Measurements from ENCODE around the gene SEMA3A. TPM values are rescaled to one million over a fixed set of nuclear protein-coding genes. Genes with fewer than 3 reads are reported as not detected.

Gene SEMA3A
- total and polyA plus RNA-seq, 2 of the 13 experiments (the other 11 are each of a cell fraction or from before 2014, with no cell fraction given), result 0.29 to 1.2 TPM

DNA sequence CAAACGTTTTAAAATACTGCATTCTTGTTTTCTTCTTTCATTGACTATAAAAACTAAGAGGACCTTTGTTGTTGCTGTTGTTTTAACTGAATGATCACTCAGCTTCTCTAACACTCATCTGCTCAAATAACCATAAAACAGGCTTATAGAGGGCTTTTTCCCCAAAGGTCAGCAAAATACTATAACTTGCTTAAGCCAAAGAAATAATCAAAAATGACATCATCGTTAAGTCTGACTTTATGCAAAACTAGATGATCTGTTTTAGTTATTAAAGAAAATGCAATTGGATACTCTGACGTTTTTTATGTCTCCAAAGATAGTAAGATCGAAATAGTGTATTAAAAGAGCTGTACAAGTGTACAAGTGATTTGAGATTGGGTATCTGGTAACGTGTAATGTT is 152.9 kb downstream of the SEMA3A start (continued):
- TF ChIP-seq, protein P1, sequence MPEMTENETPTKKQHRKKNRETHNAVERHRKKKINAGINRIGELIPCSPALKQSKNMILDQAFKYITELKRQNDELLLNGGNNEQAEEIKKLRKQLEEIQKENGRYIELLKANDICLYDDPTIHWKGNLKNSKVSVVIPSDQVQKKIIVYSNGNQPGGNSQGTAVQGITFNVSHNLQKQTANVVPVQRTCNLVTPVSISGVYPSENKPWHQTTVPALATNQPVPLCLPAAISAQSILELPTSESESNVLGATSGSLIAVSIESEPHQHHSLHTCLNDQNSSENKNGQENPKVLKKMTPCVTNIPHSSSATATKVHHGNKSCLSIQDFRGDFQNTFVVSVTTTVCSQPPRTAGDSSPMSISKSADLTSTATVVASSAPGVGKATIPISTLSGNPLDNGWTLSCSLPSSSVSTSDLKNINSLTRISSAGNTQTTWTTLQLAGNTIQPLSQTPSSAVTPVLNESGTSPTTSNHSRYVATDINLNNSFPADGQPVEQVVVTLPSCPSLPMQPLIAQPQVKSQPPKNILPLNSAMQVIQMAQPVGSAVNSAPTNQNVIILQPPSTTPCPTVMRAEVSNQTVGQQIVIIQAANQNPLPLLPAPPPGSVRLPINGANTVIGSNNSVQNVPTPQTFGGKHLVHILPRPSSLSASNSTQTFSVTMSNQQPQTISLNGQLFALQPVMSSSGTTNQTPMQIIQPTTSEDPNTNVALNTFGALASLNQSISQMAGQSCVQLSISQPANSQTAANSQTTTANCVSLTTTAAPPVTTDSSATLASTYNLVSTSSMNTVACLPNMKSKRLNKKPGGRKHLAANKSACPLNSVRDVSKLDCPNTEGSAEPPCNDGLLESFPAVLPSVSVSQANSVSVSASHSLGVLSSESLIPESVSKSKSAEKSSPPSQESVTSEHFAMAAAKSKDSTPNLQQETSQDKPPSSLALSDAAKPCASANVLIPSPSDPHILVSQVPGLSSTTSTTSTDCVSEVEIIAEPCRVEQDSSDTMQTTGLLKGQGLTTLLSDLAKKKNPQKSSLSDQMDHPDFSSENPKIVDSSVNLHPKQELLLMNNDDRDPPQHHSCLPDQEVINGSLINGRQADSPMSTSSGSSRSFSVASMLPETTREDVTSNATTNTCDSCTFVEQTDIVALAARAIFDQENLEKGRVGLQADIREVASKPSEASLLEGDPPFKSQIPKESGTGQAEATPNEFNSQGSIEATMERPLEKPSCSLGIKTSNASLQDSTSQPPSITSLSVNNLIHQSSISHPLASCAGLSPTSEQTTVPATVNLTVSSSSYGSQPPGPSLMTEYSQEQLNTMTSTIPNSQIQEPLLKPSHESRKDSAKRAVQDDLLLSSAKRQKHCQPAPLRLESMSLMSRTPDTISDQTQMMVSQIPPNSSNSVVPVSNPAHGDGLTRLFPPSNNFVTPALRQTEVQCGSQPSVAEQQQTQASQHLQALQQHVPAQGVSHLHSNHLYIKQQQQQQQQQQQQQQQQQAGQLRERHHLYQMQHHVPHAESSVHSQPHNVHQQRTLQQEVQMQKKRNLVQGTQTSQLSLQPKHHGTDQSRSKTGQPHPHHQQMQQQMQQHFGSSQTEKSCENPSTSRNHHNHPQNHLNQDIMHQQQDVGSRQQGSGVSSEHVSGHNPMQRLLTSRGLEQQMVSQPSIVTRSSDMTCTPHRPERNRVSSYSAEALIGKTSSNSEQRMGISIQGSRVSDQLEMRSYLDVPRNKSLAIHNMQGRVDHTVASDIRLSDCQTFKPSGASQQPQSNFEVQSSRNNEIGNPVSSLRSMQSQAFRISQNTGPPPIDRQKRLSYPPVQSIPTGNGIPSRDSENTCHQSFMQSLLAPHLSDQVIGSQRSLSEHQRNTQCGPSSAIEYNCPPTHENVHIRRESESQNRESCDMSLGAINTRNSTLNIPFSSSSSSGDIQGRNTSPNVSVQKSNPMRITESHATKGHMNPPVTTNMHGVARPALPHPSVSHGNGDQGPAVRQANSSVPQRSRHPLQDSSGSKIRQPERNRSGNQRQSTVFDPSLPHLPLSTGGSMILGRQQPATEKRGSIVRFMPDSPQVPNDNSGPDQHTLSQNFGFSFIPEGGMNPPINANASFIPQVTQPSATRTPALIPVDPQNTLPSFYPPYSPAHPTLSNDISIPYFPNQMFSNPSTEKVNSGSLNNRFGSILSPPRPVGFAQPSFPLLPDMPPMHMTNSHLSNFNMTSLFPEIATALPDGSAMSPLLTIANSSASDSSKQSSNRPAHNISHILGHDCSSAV (CRISPR knock-in tag; IDR thresholded peaks at IDR 0.05; ENCODE audit: borderline replicate concordance), result no peak

DNA sequence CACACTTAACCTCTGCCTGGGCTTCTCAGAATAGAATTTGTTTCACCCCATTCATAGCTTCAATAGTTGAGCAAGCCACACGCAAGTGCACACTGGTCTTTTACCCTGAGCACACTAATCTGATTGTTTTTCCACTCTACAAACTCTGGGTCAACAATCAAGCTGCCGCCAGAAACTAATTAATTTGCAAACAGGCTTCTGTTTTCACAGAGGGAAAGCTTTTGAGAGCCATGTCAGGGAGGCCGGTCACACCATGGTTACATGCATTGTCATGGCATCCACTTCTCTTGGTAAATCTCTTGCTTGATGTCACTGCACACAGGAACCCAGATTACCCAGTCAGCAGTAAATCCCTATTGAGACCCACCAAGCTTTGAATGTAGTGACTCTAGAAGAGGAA is 154.2 kb downstream of the SEMA3A start:
- intact Hi-C loops (cut with micrococcal nuclease; ENCODE audit: unreplicated experiment), result loop anchor here (5.0 kb wide), 1 partner anchor 102 kb away; no protein-coding TSS in a partner anchor
- Histone ChIP-seq H3K4me1 (ENCODE audit: insufficient read depth, low read length) (peaks cover 61% of the 10 kb centered on the region), H4K20me1 (ENCODE audit: insufficient read depth, low read length) (no peaks in the 10 kb centered on the region), H3K36me3 (replicated peaks in 1 of 2; ENCODE audit: control insufficient read depth in 1 of 2, insufficient read depth in 2 of 2, low read length in 2 of 2) (no peaks in the 10 kb centered on the region), H2AFZ (ENCODE audit: low read length) (peak overlapping the region; percentile 44), H3K4me3 (replicated peaks in 1 of 3; ENCODE audit: insufficient read depth in 1 of 3, low read depth in 2 of 3, low read length in 3 of 3) (no peak overlapping the region; a peak in 1 of 6 replicates), H3K9me3 (ENCODE audit: low read length) (no peaks in the 10 kb centered on the region), H3K9ac (ENCODE audit: insufficient read depth, low read depth, low read length) (no peak overlapping the region), H3K27ac (ENCODE audit: extremely low read length, insufficient read depth, low read length) (peak overlapping the region; percentile 74), H3K4me2 (ENCODE audit: low read depth, low read length) (peak overlapping the region; percentile 44), H3K27me3 (ENCODE audit: control insufficient read depth in 1 of 2, insufficient read depth in 2 of 2, low read length in 2 of 2) (no peaks in the 10 kb centered on the region), H3K79me2 (ENCODE audit: insufficient read depth, low read length) (no peaks in the 10 kb centered on the region)
- FAIRE-seq (no peak), DNase-seq (ENCODE audit: low spot score) (peak; percentile 84), ATAC-seq (peak; percentile 84)
- WGBS (ENCODE audit: low lambda C conversion rate), result 2% methylated on average over 3 of the region's 3 CpGs
- CTCF ChIA-PET (ENCODE audit: low intra/inter-chr PET ratio, low total read pairs), result no interaction called here
- in situ Hi-C loops (cut with HindIII; ENCODE audit: extremely low pct_ligation_motif_present, low pct_unique_long_range_greater_than_20kb), result no loop called here
- POLR2A ChIA-PET, result interaction anchor here (0.6 kb wide), 1 partner anchor 15 kb away, joined by 3 read pairs; no protein-coding TSS in a partner anchor
- BruUV-seq (replicated peaks), result no TSS peak
- peak; percentile 70 for TF ChIP-seq MAFF (IDR thresholded peaks at IDR 0.05; ENCODE audit: low read depth, low read length)
- no peak for TF ChIP-seq ZNF589 (CRISPR knock-in tag; conservative IDR thresholded peaks at IDR 0.05)
- no peak for TF ChIP-seq TEAD2 (CRISPR knock-in tag; IDR thresholded peaks at IDR 0.05)
- TF ChIP-seq MED1 (CRISPR knock-in tag; IDR thresholded peaks at IDR 0.05), result peak; percentile 42
- no peak for TF ChIP-seq ZNF776 (CRISPR knock-in tag; IDR thresholded peaks at IDR 0.05)
- TF ChIP-seq, protein P2, sequence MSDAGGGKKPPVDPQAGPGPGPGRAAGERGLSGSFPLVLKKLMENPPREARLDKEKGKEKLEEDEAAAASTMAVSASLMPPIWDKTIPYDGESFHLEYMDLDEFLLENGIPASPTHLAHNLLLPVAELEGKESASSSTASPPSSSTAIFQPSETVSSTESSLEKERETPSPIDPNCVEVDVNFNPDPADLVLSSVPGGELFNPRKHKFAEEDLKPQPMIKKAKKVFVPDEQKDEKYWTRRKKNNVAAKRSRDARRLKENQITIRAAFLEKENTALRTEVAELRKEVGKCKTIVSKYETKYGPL (CRISPR knock-in tag; IDR thresholded peaks at IDR 0.05), result no peak
- TF ChIP-seq ZNF234 (CRISPR knock-in tag; conservative IDR thresholded peaks at IDR 0.05), result no peak
- TF ChIP-seq, protein P3, sequence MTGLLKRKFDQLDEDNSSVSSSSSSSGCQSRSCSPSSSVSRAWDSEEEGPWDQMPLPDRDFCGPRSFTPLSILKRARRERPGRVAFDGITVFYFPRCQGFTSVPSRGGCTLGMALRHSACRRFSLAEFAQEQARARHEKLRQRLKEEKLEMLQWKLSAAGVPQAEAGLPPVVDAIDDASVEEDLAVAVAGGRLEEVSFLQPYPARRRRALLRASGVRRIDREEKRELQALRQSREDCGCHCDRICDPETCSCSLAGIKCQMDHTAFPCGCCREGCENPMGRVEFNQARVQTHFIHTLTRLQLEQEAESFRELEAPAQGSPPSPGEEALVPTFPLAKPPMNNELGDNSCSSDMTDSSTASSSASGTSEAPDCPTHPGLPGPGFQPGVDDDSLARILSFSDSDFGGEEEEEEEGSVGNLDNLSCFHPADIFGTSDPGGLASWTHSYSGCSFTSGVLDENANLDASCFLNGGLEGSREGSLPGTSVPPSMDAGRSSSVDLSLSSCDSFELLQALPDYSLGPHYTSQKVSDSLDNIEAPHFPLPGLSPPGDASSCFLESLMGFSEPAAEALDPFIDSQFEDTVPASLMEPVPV (CRISPR knock-in tag; IDR thresholded peaks at IDR 0.05), result no peak
- TF ChIP-seq, protein P4, sequence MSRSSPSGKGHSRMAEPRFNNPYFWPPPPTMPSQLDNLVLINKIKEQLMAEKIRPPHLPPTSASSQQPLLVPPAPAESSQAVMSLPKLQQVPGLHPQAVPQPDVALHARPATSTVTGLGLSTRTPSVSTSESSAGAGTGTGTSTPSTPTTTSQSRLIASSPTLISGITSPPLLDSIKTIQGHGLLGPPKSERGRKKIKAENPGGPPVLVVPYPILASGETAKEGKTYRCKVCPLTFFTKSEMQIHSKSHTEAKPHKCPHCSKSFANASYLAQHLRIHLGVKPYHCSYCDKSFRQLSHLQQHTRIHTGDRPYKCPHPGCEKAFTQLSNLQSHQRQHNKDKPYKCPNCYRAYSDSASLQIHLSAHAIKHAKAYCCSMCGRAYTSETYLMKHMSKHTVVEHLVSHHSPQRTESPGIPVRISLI (CRISPR knock-in tag; IDR thresholded peaks at IDR 0.05; ENCODE audit: borderline replicate concordance), result peak; percentile 32; the same call in 1 of the 2 replicates
- no peak for TF ChIP-seq DNMT1 (CRISPR knock-in tag; IDR thresholded peaks at IDR 0.05)
- TF ChIP-seq JDP2 (CRISPR knock-in tag; IDR thresholded peaks at IDR 0.05; ENCODE audit: borderline replicate concordance), result no peak
